Gastroesophageal sphincter (tissue), 4 donors: ENCODE measurements around the gene DNAH8. TPM values are rescaled to one million over a fixed set of nuclear protein-coding genes. Genes with fewer than 3 reads are reported as not detected.

Experiments used
- ATAC-seq: fragments of 150-250 bp; one replicate; pipeline ENCODE4 v1.9.1; 2016; ENCODE audit warnings: mild to moderate bottlenecking, moderate library complexity
- H3K27ac ChIP-seq, 4 donors: fragments of 200-600 bp; sonication (generic) in 3 of 4; 1 replicate in 3 of 4; 2 replicates in 1 of 4; pipeline ENCODE4 v1.5.1; 2016 to 2019
- H3K27me3 ChIP-seq: fragments of 200-600 bp; sonication (generic); one replicate; pipeline ENCODE4 v1.5.1; 2019
- H3K36me3 ChIP-seq, 2 donors: fragments of 200-600 bp; sonication (generic); one replicate each; pipeline ENCODE4 v1.5.1; 2019; ENCODE audit warnings: control low read depth in 1 of 2
- H3K4me1 ChIP-seq, 3 donors: fragments of 200-600 bp; sonication (generic); 1 replicate in 2 of 3; 2 replicates in 1 of 3; pipeline ENCODE4 v1.5.1; 2016 to 2019; ENCODE audit warnings: control low read depth in 2 of 3
- H3K4me3 ChIP-seq, 2 donors: fragments of 200-600 bp; sonication (generic); one replicate each; pipeline ENCODE4 v1.5.1; 2019; ENCODE audit warnings: mild to moderate bottlenecking in 1 of 2, moderate library complexity in 1 of 2
- H3K9me3 ChIP-seq, 3 donors: fragments of 200-600 bp; sonication (generic); one replicate each; pipeline ENCODE4 v1.5.1; 2017 to 2019; ENCODE audit warnings: control low read depth in 2 of 3
- EP300 ChIP-seq: sonication (generic); formaldehyde crosslinking; IDR thresholded peaks from one replicate; pipeline ENCODE4 v1.6.1; 2017; ENCODE audit warnings: antibody characterized with exemption, mild to moderate bottlenecking
- POLR2A ChIP-seq, 2 donors: fragments of 450-650 bp; IDR thresholded peaks; one replicate each; pipeline ENCODE4 v1.6.1; 2017; ENCODE audit warnings: antibody characterized with exemption in 2 of 2, mild to moderate bottlenecking in 2 of 2, moderate library complexity in 1 of 2
- POLR2AphosphoS5 ChIP-seq: sonication (generic); formaldehyde crosslinking; IDR thresholded peaks from one replicate; pipeline ENCODE4 v1.6.1; 2017; ENCODE audit warnings: antibody characterized with exemption
- WGBS, 2 donors: methylation state at CpG; one replicate each; pipeline ENCODE4 v1.1.5; 2018; ENCODE audit warnings: low coverage in 1 of 2; 5-methylcytosine and 5-hydroxymethylcytosine counted together
- total RNA-seq, 4 donors: library from RNA; depleted of rRNA; stranded (reverse); fragments of >200 nt; gene quantifications; one replicate each; pipeline ENCODE4 v1.1.0, GENCODE V29; 2016
- TF ChIP-seq, protein P1 (sequence below), 4 experiments: fragments of 200-600 bp in 2 of 4; fragments of 450-650 bp in 2 of 4; sonication (generic) in 1 of 4; IDR thresholded peaks; one replicate each; pipeline ENCODE4 v1.5.1; 2017 to 2019; ENCODE audit warnings: antibody characterized with exemption in 4 of 4, mild to moderate bottlenecking in 2 of 4, moderate library complexity in 2 of 4

DNAH8 gene
- total RNA-seq, 4 donors from 2014 or later, result not detected

- 67 to 81% methylated on average over 1 to 2 of the region's 2 CpGs for WGBS, 2 donors
Measured at GRCh38 chr6:39021041-39021440, 305.9 kb downstream of the DNAH8 start.

GRCh38 chr6:39021779-39022178, 306.7 kb downstream of the DNAH8 start:
- Histone ChIP-seq H3K4me1 (no peaks in the 10 kb centered on the region), H3K4me3 (no peak overlapping the region), H3K9me3 (no peaks in the 10 kb centered on the region), H3K36me3 (no peaks in the 10 kb centered on the region), H3K27me3 (peaks cover 8% of the 10 kb centered on the region), H3K27ac (no peak overlapping the region)
- no peak for TF ChIP-seq POLR2A (IDR thresholded peaks at IDR 0.05)
- TF ChIP-seq, protein P1, sequence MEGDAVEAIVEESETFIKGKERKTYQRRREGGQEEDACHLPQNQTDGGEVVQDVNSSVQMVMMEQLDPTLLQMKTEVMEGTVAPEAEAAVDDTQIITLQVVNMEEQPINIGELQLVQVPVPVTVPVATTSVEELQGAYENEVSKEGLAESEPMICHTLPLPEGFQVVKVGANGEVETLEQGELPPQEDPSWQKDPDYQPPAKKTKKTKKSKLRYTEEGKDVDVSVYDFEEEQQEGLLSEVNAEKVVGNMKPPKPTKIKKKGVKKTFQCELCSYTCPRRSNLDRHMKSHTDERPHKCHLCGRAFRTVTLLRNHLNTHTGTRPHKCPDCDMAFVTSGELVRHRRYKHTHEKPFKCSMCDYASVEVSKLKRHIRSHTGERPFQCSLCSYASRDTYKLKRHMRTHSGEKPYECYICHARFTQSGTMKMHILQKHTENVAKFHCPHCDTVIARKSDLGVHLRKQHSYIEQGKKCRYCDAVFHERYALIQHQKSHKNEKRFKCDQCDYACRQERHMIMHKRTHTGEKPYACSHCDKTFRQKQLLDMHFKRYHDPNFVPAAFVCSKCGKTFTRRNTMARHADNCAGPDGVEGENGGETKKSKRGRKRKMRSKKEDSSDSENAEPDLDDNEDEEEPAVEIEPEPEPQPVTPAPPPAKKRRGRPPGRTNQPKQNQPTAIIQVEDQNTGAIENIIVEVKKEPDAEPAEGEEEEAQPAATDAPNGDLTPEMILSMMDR (IDR thresholded peaks at IDR 0.05), result no peak
- TF ChIP-seq EP300, result no peak
- no peak for TF ChIP-seq POLR2AphosphoS5
- no peak for ATAC-seq
- 60 to 85% methylated on average over 1 of the region's 1 CpG for WGBS, 2 donors

More at GRCh38 chr6:39021041-39021440, 305.9 kb downstream of the DNAH8 start:
- H3K4me1 ChIP-seq, result no peaks in the 10 kb centered on the region
- no peaks in the 10 kb centered on the region for H3K36me3 ChIP-seq
- ATAC-seq, result no peak
- TF ChIP-seq, protein P1 (IDR thresholded peaks at IDR 0.05), result no peak
- no peak for TF ChIP-seq POLR2A (IDR thresholded peaks at IDR 0.05)
- no peak for TF ChIP-seq EP300
- no peak for TF ChIP-seq POLR2AphosphoS5
- no peak overlapping the region for H3K4me3 ChIP-seq
- H3K9me3 ChIP-seq, result no peaks in the 10 kb centered on the region
- H3K27ac ChIP-seq, result no peak overlapping the region
- peaks cover 6% of the 10 kb centered on the region for H3K27me3 ChIP-seq

DNA sequence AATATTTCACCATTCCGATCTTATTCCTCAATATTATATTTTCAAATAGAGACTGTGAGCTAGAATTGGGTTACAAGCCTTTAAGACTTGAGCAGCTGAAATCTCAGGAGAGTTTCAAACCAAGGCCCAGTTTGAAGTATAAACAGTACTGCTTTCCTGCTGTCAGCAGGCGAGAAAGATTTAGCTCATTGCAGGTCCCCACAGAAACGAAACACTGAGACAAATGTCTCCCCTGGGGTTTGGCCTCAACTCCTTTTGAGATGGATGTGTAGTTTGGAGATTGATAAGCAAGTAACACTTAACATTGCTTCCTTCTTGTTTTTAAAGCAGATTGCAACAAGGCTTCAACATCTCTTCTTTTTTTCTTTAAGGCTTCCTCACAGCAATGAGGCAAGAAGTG, 311.1 kb downstream of the DNAH8 start:
- H3K4me3 ChIP-seq, result no peak overlapping the region
- WGBS, 2 donors, result 36 to 39% methylated on average over 3 of the region's 3 CpGs
- H3K36me3 ChIP-seq, result no peaks in the 10 kb centered on the region
- ATAC-seq, result no peak
- no peaks in the 10 kb centered on the region for H3K4me1 ChIP-seq
- TF ChIP-seq POLR2AphosphoS5 (no peak), POLR2A (IDR thresholded peaks at IDR 0.05) (no peak), EP300 (no peak)
- TF ChIP-seq, protein P1 (IDR thresholded peaks at IDR 0.05), result no peak
- H3K27me3 ChIP-seq, result peaks cover 16% of the 10 kb centered on the region
- no peaks in the 10 kb centered on the region for H3K9me3 ChIP-seq
- H3K27ac ChIP-seq, result no peak overlapping the region

GRCh38 chr6:39029156-39030011, 314.3 kb downstream of the DNAH8 start:
- H3K4me1 ChIP-seq, result no peaks in the 10 kb centered on the region
- H3K27ac ChIP-seq, result no peak overlapping the region
- no peaks in the 10 kb centered on the region for H3K9me3 ChIP-seq
- H3K36me3 ChIP-seq, result no peaks in the 10 kb centered on the region
- no peak overlapping the region for H3K4me3 ChIP-seq
- WGBS, 2 donors, result 84 to 94% methylated on average over 7 to 9 of the region's 13 CpGs
- TF ChIP-seq, protein P1 (IDR thresholded peaks at IDR 0.05), result peak in 1 of 4 experiments; percentile 25
- TF ChIP-seq POLR2AphosphoS5, result no peak
- peaks cover 28% of the 10 kb centered on the region for H3K27me3 ChIP-seq
- no peak for ATAC-seq

GRCh38 chr6:39035681-39036080, 320.6 kb downstream of the DNAH8 start:
- no peak overlapping the region for H3K4me3 ChIP-seq
- H3K36me3 ChIP-seq, result no peaks in the 10 kb centered on the region
- TF ChIP-seq EP300, result no peak
- TF ChIP-seq, protein P1 (IDR thresholded peaks at IDR 0.05), result no peak
- TF ChIP-seq POLR2AphosphoS5, result no peak
- no peak for TF ChIP-seq POLR2A (IDR thresholded peaks at IDR 0.05)
- no peaks in the 10 kb centered on the region for H3K4me1 ChIP-seq
- H3K9me3 ChIP-seq, result no peaks in the 10 kb centered on the region
- WGBS, 2 donors, result 36 to 40% methylated on average over 5 to 9 of the region's 9 CpGs
- ATAC-seq, result no peak
- H3K27ac ChIP-seq, result no peak overlapping the region
- peaks cover 72% of the 10 kb centered on the region for H3K27me3 ChIP-seq
